SK-N-SH (cell line): Measurements from ENCODE around the gene C10orf120. TPM values are rescaled to one million over a fixed set of nuclear protein-coding genes. Genes with fewer than 3 reads are reported as not detected.

Experiments
- CTCF ChIA-PET: fragments of 300-600, 350-600 bp; formaldehyde crosslinking; extraction: SDS; loops from one replicate; lab custom pipeline; 2021; lab: Yijun Ruan, JAX
- POLR2A ChIA-PET: fragments of 350-600 bp; sonication (Branson Sonifier 250); formaldehyde crosslinking; extraction: SDS; loops from one replicate; lab custom pipeline; 2020; ENCODE audit warnings: antibody characterized with exemption, inconsistent platforms; lab: Yijun Ruan, JAX
- DNase-seq: peaks from one replicate; pipeline ENCODE4 v3.0.0; 2012
- H2AFZ ChIP-seq: fragments of 200-600 bp; sonication (generic); 2 replicates; pipeline ENCODE4 v1.8.1; 2016; ENCODE audit warnings: antibody characterized with exemption, mild to moderate bottlenecking, low read depth
- H3F3A ChIP-seq: fragments of 200-600 bp; sonication (generic); replicated peaks from 2 replicates; pipeline ENCODE3; 2016; ENCODE audit warnings: antibody characterized with exemption, mild to moderate bottlenecking; ENCODE audit not compliant: insufficient read depth
- H3K27ac ChIP-seq, 2 experiments: fragments of 200-500 bp in 1 of 2; fragments of 200-600 bp in 1 of 2; sonication (Bioruptor generic) in 1 of 2; sonication (generic), shearing (Covaris generic) in 1 of 2; 2 replicates each; pipeline versions ENCODE4 v1.5.1 to v1.6.1; 2014 to 2016; ENCODE audit warnings: low read depth in 2 of 2, inconsistent platforms in 1 of 2, low read length in 1 of 2, mild to moderate bottlenecking in 1 of 2, mixed read lengths in 1 of 2
- H3K27me3 ChIP-seq: fragments of 200-600 bp; sonication (generic), shearing (Covaris generic); 2 replicates; pipeline ENCODE4 v1.6.1; 2016; ENCODE audit warnings: mixed run types; ENCODE audit not compliant: insufficient read depth
- H3K36me3 ChIP-seq, 2 experiments: fragments of 200-500 bp in 1 of 2; fragments of 200-600 bp in 1 of 2; sonication (Bioruptor generic) in 1 of 2; sonication (generic) in 1 of 2; replicated peaks in 1 of 2; 2 replicates each; pipeline versions ENCODE3 to v1.5.1; 2014 to 2016; ENCODE audit warnings: low read length in 1 of 2, mild to moderate bottlenecking in 1 of 2; ENCODE audit not compliant: insufficient read depth in 2 of 2, control insufficient read depth in 1 of 2
- H3K4me1 ChIP-seq, 2 experiments: fragments of 200-500 bp in 1 of 2; fragments of 200-600 bp in 1 of 2; sonication (Bioruptor generic) in 1 of 2; sonication (generic), shearing (Covaris generic) in 1 of 2; 2 replicates each; pipeline versions ENCODE4 v1.5.1 to v1.6.1; 2014 to 2016; ENCODE audit warnings: low read depth in 1 of 2, low read length in 1 of 2, mixed run types in 1 of 2; ENCODE audit not compliant: insufficient read depth in 2 of 2, control insufficient read depth in 1 of 2
- H3K4me2 ChIP-seq: fragments of 200-600 bp; sonication (generic), shearing (Covaris generic); 2 replicates; pipeline ENCODE4 v1.6.1; 2017; ENCODE audit warnings: mixed run types
- H3K4me3 ChIP-seq, 2 experiments: fragments of 200-500 bp in 1 of 2; fragments of 200-600 bp in 1 of 2; sonication (Bioruptor generic) in 1 of 2; sonication (generic), shearing (Covaris generic) in 1 of 2; 2 replicates each; pipeline versions ENCODE4 v1.5.1 to v1.8.1; 2014 to 2016; ENCODE audit warnings: low read depth in 2 of 2, inconsistent platforms in 1 of 2, low read length in 1 of 2, mild to moderate bottlenecking in 1 of 2, mixed read lengths in 1 of 2, moderate library complexity in 1 of 2
- H3K79me2 ChIP-seq: fragments of 200-600 bp; sonication (generic); 2 replicates; pipeline ENCODE4 v1.8.1; 2017; ENCODE audit warnings: mild to moderate bottlenecking; ENCODE audit not compliant: insufficient read depth
- H3K9ac ChIP-seq: fragments of 200-600 bp; sonication (generic); 2 replicates; pipeline ENCODE4 v1.6.1; 2017; ENCODE audit warnings: mixed run types
- H3K9me2 ChIP-seq: fragments of 200-600 bp; sonication (generic); 2 replicates; pipeline ENCODE4 v1.6.1; 2017; ENCODE audit warnings: mixed run types
- H3K9me3 ChIP-seq: fragments of 200-600 bp; sonication (generic); 2 replicates; pipeline ENCODE4 v1.6.1; 2017; ENCODE audit warnings: mixed run types, mild to moderate bottlenecking, moderate library complexity
- H4K20me1 ChIP-seq: fragments of 200-600 bp; sonication (generic); 2 replicates; pipeline ENCODE4 v1.6.1; 2017; ENCODE audit warnings: mild to moderate bottlenecking, mixed run types; ENCODE audit not compliant: insufficient read depth
- ELF1 ChIP-seq: IDR thresholded peaks from 2 replicates; pipeline ENCODE4 v1.4.0; 2012
- EZH2phosphoT487 ChIP-seq: fragments of 200-600 bp; sonication (generic); IDR thresholded peaks from 2 replicates; pipeline ENCODE4 v1.6.1; 2017; ENCODE audit warnings: low read depth, mixed run types, mild to moderate bottlenecking, antibody characterized with exemption, moderate library complexity, borderline replicate concordance
- FOXJ3 ChIP-seq: sonication (generic); formaldehyde crosslinking; IDR thresholded peaks from 2 replicates; pipeline ENCODE4 v1.5.1; 2020; ENCODE audit warnings: mild to moderate bottlenecking, missing genetic modification reagents
- NFIC ChIP-seq: IDR thresholded peaks from 2 replicates; pipeline ENCODE4 v1.4.0; 2012; ENCODE audit warnings: borderline replicate concordance
- NRF1 ChIP-seq: IDR thresholded peaks from 2 replicates; pipeline ENCODE4 v1.6.1; 2012; ENCODE audit warnings: low read depth, mild to moderate bottlenecking, low read length
- POLR2AphosphoS5 ChIP-seq: IDR thresholded peaks from 2 replicates; pipeline ENCODE4 v1.6.1; 2012; ENCODE audit warnings: low read depth, low read length
- RAD21 ChIP-seq: IDR thresholded peaks from 2 replicates; pipeline ENCODE4 v1.6.1; 2012; ENCODE audit warnings: mild to moderate bottlenecking, low read length
- RCOR1 ChIP-seq: fragments of 150-350 bp; IDR thresholded peaks from 2 replicates; pipeline ENCODE4 v1.6.1; 2017; ENCODE audit warnings: antibody characterized with exemption, low read length
- SIN3A ChIP-seq: IDR thresholded peaks from 2 replicates; pipeline ENCODE4 v1.6.1; 2012; ENCODE audit warnings: low read depth, mild to moderate bottlenecking, low read length, moderate library complexity, borderline replicate concordance
- SMC3 ChIP-seq: IDR thresholded peaks from 2 replicates; pipeline ENCODE4 v1.6.1; 2012; ENCODE audit warnings: low read depth, low read length, improper control_type of control experiment
- TAF1 ChIP-seq: IDR thresholded peaks from 2 replicates; pipeline ENCODE4 v1.6.1; 2012; ENCODE audit warnings: low read depth, mild to moderate bottlenecking, low read length, moderate library complexity, borderline replicate concordance
- TEAD4 ChIP-seq: IDR thresholded peaks from 2 replicates; pipeline ENCODE4 v1.4.0; 2012; ENCODE audit warnings: mild to moderate bottlenecking, borderline replicate concordance; ENCODE audit not compliant: insufficient read depth
- USF1 ChIP-seq: IDR thresholded peaks from 2 replicates; pipeline ENCODE4 v1.4.0; 2012; ENCODE audit warnings: low read depth, borderline replicate concordance
- USF2 ChIP-seq: fragments of 150-350 bp; IDR thresholded peaks from 2 replicates; pipeline ENCODE4 v1.6.1; 2017; ENCODE audit warnings: antibody characterized with exemption, low read length, low read depth, borderline replicate concordance
- WGBS: methylation state at CpG from one replicate; pipeline ENCODE4 v1.1.6; 2017; ENCODE audit warnings: low lambda C conversion rate; 5-methylcytosine and 5-hydroxymethylcytosine counted together
- polyA plus RNA-seq, 3 experiments: library from polyadenylated mRNA; depleted of rRNA; stranded (reverse); fragments of >200 nt; gene quantifications; 2 replicates each; pipeline ENCODE4 v1.2.3, GENCODE V29; 2012
- TF ChIP-seq, protein P1 (sequence below): IDR thresholded peaks from 2 replicates; pipeline ENCODE4 v1.4.0; 2012; ENCODE audit warnings: low read depth, borderline replicate concordance
- TF ChIP-seq, protein P2 (sequence below): IDR thresholded peaks from 2 replicates; pipeline ENCODE4; 2012

C10orf120 gene
- polyA plus RNA-seq, 1 of the 3 experiments (the other 2 are of a cell fraction): not detected

DNA sequence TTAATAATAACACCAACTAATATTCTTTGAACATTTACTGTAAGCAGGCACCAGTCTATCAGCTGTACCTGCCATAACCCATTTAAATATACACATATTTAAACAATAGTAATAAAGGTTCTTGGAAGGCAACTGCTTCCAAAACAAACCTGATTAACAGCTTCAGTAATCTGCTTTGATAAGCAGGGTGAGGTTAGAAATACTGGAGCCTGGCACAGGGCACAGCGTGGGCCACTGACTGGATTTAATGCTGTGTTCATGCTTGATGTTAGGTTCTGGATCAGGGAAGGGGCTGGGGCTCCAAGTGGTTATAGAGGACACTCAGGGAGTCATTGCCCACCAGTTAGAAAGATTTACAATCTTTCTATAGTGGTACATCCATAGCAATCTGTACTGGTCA lies 10.9 kb upstream of the C10orf120 start:
- no peak for DNase-seq
- H3K9me2 ChIP-seq: no peaks in the 10 kb centered on the region
- peaks cover 5% of the 10 kb centered on the region; the same call in 1 of the 2 replicates for H3K27me3 ChIP-seq
- H3K4me2 ChIP-seq: no peak overlapping the region
- H3K79me2 ChIP-seq: no peaks in the 10 kb centered on the region
- no peaks in the 10 kb centered on the region for H3K4me1 ChIP-seq
- H3F3A ChIP-seq: no peaks in the 10 kb centered on the region
- TF ChIP-seq, protein P1, sequence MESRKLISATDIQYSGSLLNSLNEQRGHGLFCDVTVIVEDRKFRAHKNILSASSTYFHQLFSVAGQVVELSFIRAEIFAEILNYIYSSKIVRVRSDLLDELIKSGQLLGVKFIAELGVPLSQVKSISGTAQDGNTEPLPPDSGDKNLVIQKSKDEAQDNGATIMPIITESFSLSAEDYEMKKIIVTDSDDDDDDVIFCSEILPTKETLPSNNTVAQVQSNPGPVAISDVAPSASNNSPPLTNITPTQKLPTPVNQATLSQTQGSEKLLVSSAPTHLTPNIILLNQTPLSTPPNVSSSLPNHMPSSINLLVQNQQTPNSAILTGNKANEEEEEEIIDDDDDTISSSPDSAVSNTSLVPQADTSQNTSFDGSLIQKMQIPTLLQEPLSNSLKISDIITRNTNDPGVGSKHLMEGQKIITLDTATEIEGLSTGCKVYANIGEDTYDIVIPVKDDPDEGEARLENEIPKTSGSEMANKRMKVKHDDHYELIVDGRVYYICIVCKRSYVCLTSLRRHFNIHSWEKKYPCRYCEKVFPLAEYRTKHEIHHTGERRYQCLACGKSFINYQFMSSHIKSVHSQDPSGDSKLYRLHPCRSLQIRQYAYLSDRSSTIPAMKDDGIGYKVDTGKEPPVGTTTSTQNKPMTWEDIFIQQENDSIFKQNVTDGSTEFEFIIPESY: no peak
- no peak for TF ChIP-seq RAD21
- TF ChIP-seq TAF1: no peak
- TF ChIP-seq TEAD4: no peak
- no peak for TF ChIP-seq USF2
- no peak for TF ChIP-seq RCOR1
- no peak for TF ChIP-seq ELF1
- TF ChIP-seq, protein P2, sequence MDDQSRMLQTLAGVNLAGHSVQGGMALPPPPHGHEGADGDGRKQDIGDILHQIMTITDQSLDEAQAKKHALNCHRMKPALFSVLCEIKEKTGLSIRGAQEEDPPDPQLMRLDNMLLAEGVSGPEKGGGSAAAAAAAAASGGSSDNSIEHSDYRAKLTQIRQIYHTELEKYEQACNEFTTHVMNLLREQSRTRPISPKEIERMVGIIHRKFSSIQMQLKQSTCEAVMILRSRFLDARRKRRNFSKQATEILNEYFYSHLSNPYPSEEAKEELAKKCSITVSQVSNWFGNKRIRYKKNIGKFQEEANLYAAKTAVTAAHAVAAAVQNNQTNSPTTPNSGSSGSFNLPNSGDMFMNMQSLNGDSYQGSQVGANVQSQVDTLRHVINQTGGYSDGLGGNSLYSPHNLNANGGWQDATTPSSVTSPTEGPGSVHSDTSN: no peak
- no peak for TF ChIP-seq NRF1
- ChIA-PET POLR2A (no interaction called here), CTCF (interaction anchor here (1.0 to 1.4 kb wide), 2 partner anchors 11 kb away, joined by 3 read pairs; no protein-coding TSS in a partner anchor)
- no peak overlapping the region for H3K9ac ChIP-seq
- H4K20me1 ChIP-seq: no peaks in the 10 kb centered on the region
- no peak overlapping the region for H3K4me3 ChIP-seq
- WGBS: 8% methylated on average over 1 of the region's 1 CpG
- no peaks in the 10 kb centered on the region for H3K36me3 ChIP-seq
- no peaks in the 10 kb centered on the region for H3K9me3 ChIP-seq
- H2AFZ ChIP-seq: no peak overlapping the region
- no peak overlapping the region for H3K27ac ChIP-seq

GRCh38 chr10:122709971-122710370 lies 10.3 kb upstream of the C10orf120 start:
- WGBS: 27% methylated on average over 4 of the region's 4 CpGs
- Histone ChIP-seq H2AFZ (no peak overlapping the region), H3K4me1 (no peaks in the 10 kb centered on the region), H3K9me3 (no peaks in the 10 kb centered on the region), H3K4me2 (no peak overlapping the region), H3K9ac (no peak overlapping the region), H3K4me3 (no peak overlapping the region), H3F3A (no peaks in the 10 kb centered on the region), H3K27ac (no peak overlapping the region), H4K20me1 (no peaks in the 10 kb centered on the region), H3K36me3 (no peaks in the 10 kb centered on the region), H3K9me2 (no peaks in the 10 kb centered on the region), H3K27me3 (no peaks in the 10 kb centered on the region), H3K79me2 (no peaks in the 10 kb centered on the region)
- TF ChIP-seq TAF1: no peak
- no peak for TF ChIP-seq EZH2phosphoT487
- no peak for TF ChIP-seq SIN3A
- TF ChIP-seq, protein P2: no peak
- TF ChIP-seq SMC3: no peak
- no peak for TF ChIP-seq TEAD4
- TF ChIP-seq FOXJ3 (CRISPR knock-in tag): no peak
- no peak for TF ChIP-seq POLR2AphosphoS5
- no peak for TF ChIP-seq RAD21
- TF ChIP-seq USF1: no peak
- no peak for TF ChIP-seq ELF1
- TF ChIP-seq, protein P1: no peak
- TF ChIP-seq NFIC: no peak
- DNase-seq: no peak
- ChIA-PET CTCF (interaction anchor here (0.8 to 1.4 kb wide), 3 partner anchors 9 to 408 kb away, joined by 3 to 4 read pairs (median 3); no protein-coding TSS in a partner anchor), POLR2A (no interaction called here)
